ENCODE results near the gene SMCO4.

The SMCO4 gene

GRCh38 chr11:93528757-93529645 is 14.2 kb downstream of the SMCO4 start:
- Histone ChIP-seq H3K9ac (ENCODE audit: low read length) (no peak overlapping the region), H3K4me3 (ENCODE audit: low read depth, low read length) (no peak overlapping the region), H3K27ac (ENCODE audit: low read depth, low read length) (no peak overlapping the region), H3K27me3 (ENCODE audit: control insufficient read depth, insufficient read depth, low read length) (no peaks in the 10 kb centered on the region), H3K36me3 (ENCODE audit: control insufficient read depth, insufficient read depth, low read length) (no peaks in the 10 kb centered on the region), H3K4me1 (ENCODE audit: control insufficient read depth, insufficient read depth, low read length) (peaks cover 20% of the 10 kb centered on the region), H3K9me3 (ENCODE audit: control insufficient read depth, insufficient read depth, low read depth, low read length) (no peaks in the 10 kb centered on the region)

GRCh38 chr11:93528252-93528651 is 14.9 kb downstream of the SMCO4 start:
- Histone ChIP-seq H3K9ac (ENCODE audit: low read length) (no peak overlapping the region), H3K9me3 (ENCODE audit: control insufficient read depth, insufficient read depth, low read depth, low read length) (no peaks in the 10 kb centered on the region), H3K4me1 (ENCODE audit: control insufficient read depth, insufficient read depth, low read length) (peaks cover 20% of the 10 kb centered on the region), H3K4me3 (ENCODE audit: low read depth, low read length) (no peak overlapping the region), H3K27me3 (ENCODE audit: control insufficient read depth, insufficient read depth, low read length) (no peaks in the 10 kb centered on the region), H3K27ac (ENCODE audit: low read depth, low read length) (no peak overlapping the region), H3K36me3 (ENCODE audit: control insufficient read depth, insufficient read depth, low read length) (no peaks in the 10 kb centered on the region)

- Histone ChIP-seq H3K4me3 (ENCODE audit: low read depth, low read length) (no peak overlapping the region), H3K9ac (ENCODE audit: low read length) (no peak overlapping the region)
These were observed 16.3 kb downstream of the SMCO4 start for GRCh38 chr11:93526641-93527583.

DNA sequence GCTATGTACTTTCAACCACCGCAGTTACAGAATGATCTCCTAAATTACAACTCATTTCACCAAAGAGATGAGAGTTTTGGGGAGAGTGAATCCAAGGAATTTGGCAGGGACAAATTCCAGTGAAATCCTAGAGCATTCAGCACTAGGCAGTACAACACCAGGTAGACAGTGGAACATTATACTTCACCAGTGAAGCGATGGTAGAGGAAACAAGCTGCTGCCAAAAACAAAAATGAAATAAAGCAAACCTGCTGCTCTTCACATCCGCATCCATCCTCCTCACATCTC is 16.9 kb downstream of the SMCO4 start:
- H3K4me1 ChIP-seq (ENCODE audit: control insufficient read depth, insufficient read depth, low read length), result peaks cover 27% of the 10 kb centered on the region

More at GRCh38 chr11:93526641-93527583, 16.3 kb downstream of the SMCO4 start:
- no peak overlapping the region for H3K27ac ChIP-seq (ENCODE audit: low read depth, low read length)
- no peaks in the 10 kb centered on the region for H3K27me3 ChIP-seq (ENCODE audit: control insufficient read depth, insufficient read depth, low read length)
- H3K4me1 ChIP-seq (ENCODE audit: control insufficient read depth, insufficient read depth, low read length), result peaks cover 27% of the 10 kb centered on the region
- no peaks in the 10 kb centered on the region for H3K9me3 ChIP-seq (ENCODE audit: control insufficient read depth, insufficient read depth, low read depth, low read length)
- no peaks in the 10 kb centered on the region for H3K36me3 ChIP-seq (ENCODE audit: control insufficient read depth, insufficient read depth, low read length)

DNA sequence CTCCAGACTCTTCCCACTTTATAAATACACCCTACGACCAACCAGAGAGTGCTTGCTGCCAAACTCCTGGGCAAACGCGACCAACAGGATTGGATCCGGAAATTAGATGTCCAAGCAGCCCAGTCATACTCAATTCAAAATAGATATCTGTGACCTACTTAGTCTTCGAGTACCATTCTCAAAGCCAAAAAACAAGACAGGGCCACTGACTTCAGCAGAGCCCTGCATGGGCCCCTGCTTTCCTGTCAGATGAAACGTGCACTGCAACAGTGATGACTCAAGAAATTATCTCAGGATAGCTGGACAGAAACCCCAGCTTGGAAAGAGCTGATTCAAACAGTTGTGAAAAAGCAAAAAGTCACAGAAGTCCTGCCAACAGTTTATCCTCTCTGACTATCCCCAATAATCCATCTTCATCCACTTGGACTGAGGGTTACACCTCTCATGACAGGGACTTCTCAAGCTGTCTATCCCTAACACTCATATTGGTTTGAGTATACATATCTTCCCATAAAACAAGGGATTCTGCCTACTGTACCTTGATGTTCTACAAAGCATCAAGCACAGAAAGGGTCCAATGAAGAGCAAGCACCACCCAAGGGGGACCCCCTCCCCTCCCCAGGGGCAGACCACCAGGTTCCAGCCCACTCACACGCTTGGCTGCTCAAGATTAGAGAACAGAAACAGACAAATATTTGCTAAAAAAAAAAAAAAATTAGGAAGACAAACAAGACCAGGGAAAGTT is 17.4 kb downstream of the SMCO4 start:
- H3K27me3 ChIP-seq (ENCODE audit: control insufficient read depth, insufficient read depth, low read length), result no peaks in the 10 kb centered on the region
- no peaks in the 10 kb centered on the region for H3K36me3 ChIP-seq (ENCODE audit: control insufficient read depth, insufficient read depth, low read length)
- H3K4me1 ChIP-seq (ENCODE audit: control insufficient read depth, insufficient read depth, low read length), result peaks cover 27% of the 10 kb centered on the region
- no peak overlapping the region for H3K9ac ChIP-seq (ENCODE audit: low read length)
- H3K27ac ChIP-seq (ENCODE audit: low read depth, low read length), result no peak overlapping the region
- no peak overlapping the region for H3K4me3 ChIP-seq (ENCODE audit: low read depth, low read length)
- H3K9me3 ChIP-seq (ENCODE audit: control insufficient read depth, insufficient read depth, low read depth, low read length), result no peaks in the 10 kb centered on the region

More for the DNA sequence above, 16.9 kb downstream of the SMCO4 start:
- no peak overlapping the region for H3K4me3 ChIP-seq (ENCODE audit: low read depth, low read length)
- no peaks in the 10 kb centered on the region for H3K36me3 ChIP-seq (ENCODE audit: control insufficient read depth, insufficient read depth, low read length)
- H3K9me3 ChIP-seq (ENCODE audit: control insufficient read depth, insufficient read depth, low read depth, low read length), result no peaks in the 10 kb centered on the region
- H3K9ac ChIP-seq (ENCODE audit: low read length), result no peak overlapping the region
- H3K27ac ChIP-seq (ENCODE audit: low read depth, low read length), result no peak overlapping the region
- no peaks in the 10 kb centered on the region for H3K27me3 ChIP-seq (ENCODE audit: control insufficient read depth, insufficient read depth, low read length)

- Histone ChIP-seq H3K4me1 (ENCODE audit: control insufficient read depth, insufficient read depth, low read length) (peaks cover 20% of the 10 kb centered on the region), H3K27me3 (ENCODE audit: control insufficient read depth, insufficient read depth, low read length) (no peaks in the 10 kb centered on the region), H3K36me3 (ENCODE audit: control insufficient read depth, insufficient read depth, low read length) (no peaks in the 10 kb centered on the region), H3K27ac (ENCODE audit: low read depth, low read length) (no peak overlapping the region), H3K4me3 (ENCODE audit: low read depth, low read length) (no peak overlapping the region), H3K9me3 (ENCODE audit: control insufficient read depth, insufficient read depth, low read depth, low read length) (no peaks in the 10 kb centered on the region), H3K9ac (ENCODE audit: low read length) (no peak overlapping the region)
These were observed 18.3 kb downstream of the SMCO4 start for GRCh38 chr11:93524858-93525257.

DNA sequence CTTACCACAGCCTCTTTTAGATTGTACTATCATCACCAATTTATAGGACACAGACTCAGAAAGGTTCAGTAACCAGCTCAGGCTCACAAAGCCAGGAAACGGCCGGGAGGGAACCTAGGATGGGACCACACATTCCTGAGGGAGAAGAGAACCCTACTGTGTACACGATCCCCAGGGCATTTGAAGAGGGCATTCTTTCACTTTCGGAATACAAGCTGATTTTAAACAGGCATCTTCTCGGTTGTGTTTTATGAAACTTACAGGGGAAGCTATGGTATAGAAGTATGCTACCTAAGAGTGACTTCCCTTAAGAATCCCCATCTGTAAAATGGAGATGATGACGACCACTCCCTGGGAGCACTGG is 19.0 kb downstream of the SMCO4 start:
- H3K4me1 ChIP-seq (ENCODE audit: control insufficient read depth, insufficient read depth, low read length), result peaks cover 13% of the 10 kb centered on the region
- H3K36me3 ChIP-seq (ENCODE audit: control insufficient read depth, insufficient read depth, low read length), result no peaks in the 10 kb centered on the region
- no peak overlapping the region for H3K27ac ChIP-seq (ENCODE audit: low read depth, low read length)
- H3K27me3 ChIP-seq (ENCODE audit: control insufficient read depth, insufficient read depth, low read length), result no peaks in the 10 kb centered on the region
- no peak overlapping the region for H3K9ac ChIP-seq (ENCODE audit: low read length)
- no peak overlapping the region for H3K4me3 ChIP-seq (ENCODE audit: low read depth, low read length)
- no peaks in the 10 kb centered on the region for H3K9me3 ChIP-seq (ENCODE audit: control insufficient read depth, insufficient read depth, low read depth, low read length)

DNA sequence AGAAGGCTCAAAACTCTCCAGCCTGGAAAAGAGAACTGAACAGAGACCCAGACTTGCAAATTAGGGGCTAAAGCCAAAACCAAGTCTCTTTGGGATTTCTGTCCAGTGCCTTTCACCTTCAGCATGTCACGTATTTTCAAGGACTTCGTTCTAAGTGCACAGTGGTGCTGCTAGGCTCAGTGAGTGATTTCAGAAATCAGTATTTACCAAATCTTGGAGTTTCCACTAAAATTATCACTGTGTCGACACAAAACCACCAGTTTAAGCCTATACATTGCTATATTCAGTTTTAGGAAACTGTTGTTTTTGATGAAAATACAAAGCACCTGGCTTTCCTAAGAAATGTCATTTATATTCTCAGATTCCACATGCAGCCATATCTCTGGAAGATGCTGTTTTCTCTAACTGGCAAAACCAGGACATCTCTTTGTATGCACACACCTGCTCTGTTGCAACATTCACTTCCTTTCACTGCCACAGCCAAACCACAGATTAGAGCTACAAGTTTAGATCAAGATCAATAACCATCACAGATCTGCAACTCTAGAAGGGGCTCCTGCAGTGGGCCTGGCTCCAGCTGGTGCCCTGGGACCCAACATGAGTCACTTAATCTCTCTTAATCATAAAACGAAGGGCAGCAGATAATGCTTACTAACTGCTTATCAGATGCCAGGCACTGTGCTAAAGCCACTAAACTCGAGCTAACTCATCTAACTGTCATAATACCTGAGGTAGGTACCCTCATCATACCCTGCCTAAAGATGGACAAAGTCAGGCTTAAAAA is 22.3 kb downstream of the SMCO4 start:
- no peaks in the 10 kb centered on the region for H3K27me3 ChIP-seq (ENCODE audit: control insufficient read depth, insufficient read depth, low read length)
- H3K4me1 ChIP-seq (ENCODE audit: control insufficient read depth, insufficient read depth, low read length), result peaks cover 19% of the 10 kb centered on the region
- H3K9me3 ChIP-seq (ENCODE audit: control insufficient read depth, insufficient read depth, low read depth, low read length), result no peaks in the 10 kb centered on the region
- H3K27ac ChIP-seq (ENCODE audit: low read depth, low read length), result no peak overlapping the region
- H3K9ac ChIP-seq (ENCODE audit: low read length), result no peak overlapping the region
- no peak overlapping the region for H3K4me3 ChIP-seq (ENCODE audit: low read depth, low read length)
- no peaks in the 10 kb centered on the region for H3K36me3 ChIP-seq (ENCODE audit: control insufficient read depth, insufficient read depth, low read length)

DNA sequence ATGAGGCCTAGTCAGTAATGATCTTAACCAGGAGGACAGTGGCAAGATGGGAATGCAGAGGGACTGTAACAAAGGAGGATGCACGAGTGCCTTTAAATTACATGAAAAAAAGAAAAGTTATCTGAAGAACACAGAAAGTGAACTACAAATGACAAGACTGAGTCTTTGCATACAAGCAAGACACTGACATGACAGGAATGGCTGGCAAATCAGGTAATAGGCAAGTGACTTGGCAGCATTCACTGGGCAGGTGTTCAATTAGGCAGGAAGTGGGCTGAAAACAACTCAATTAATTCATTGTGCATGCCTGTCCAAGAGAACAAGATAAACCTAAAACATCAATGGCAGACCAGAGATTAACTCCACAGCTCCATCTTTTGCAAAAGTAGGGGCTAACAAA is 24.0 kb downstream of the SMCO4 start:
- Histone ChIP-seq H3K27ac (ENCODE audit: low read depth, low read length) (no peak overlapping the region), H3K27me3 (ENCODE audit: control insufficient read depth, insufficient read depth, low read length) (no peaks in the 10 kb centered on the region), H3K9me3 (ENCODE audit: control insufficient read depth, insufficient read depth, low read depth, low read length) (no peaks in the 10 kb centered on the region), H3K4me3 (ENCODE audit: low read depth, low read length) (no peak overlapping the region), H3K36me3 (ENCODE audit: control insufficient read depth, insufficient read depth, low read length) (no peaks in the 10 kb centered on the region), H3K9ac (ENCODE audit: low read length) (no peak overlapping the region), H3K4me1 (ENCODE audit: control insufficient read depth, insufficient read depth, low read length) (peaks cover 19% of the 10 kb centered on the region)

GRCh38 chr11:93518081-93518480 is 25.1 kb downstream of the SMCO4 start:
- H3K27ac ChIP-seq (ENCODE audit: low read depth, low read length), result no peak overlapping the region
- H3K9ac ChIP-seq (ENCODE audit: low read length), result no peak overlapping the region
- no peak overlapping the region for H3K4me3 ChIP-seq (ENCODE audit: low read depth, low read length)
- H3K36me3 ChIP-seq (ENCODE audit: control insufficient read depth, insufficient read depth, low read length), result no peaks in the 10 kb centered on the region
- peaks cover 19% of the 10 kb centered on the region for H3K4me1 ChIP-seq (ENCODE audit: control insufficient read depth, insufficient read depth, low read length)
- H3K9me3 ChIP-seq (ENCODE audit: control insufficient read depth, insufficient read depth, low read depth, low read length), result no peaks in the 10 kb centered on the region
- H3K27me3 ChIP-seq (ENCODE audit: control insufficient read depth, insufficient read depth, low read length), result no peaks in the 10 kb centered on the region

Data from HUES6 (cell line).